HEK293 (cell line): ENCODE measurements around the gene OVCH1.

Source experiments
- CTCF ChIA-PET: fragments of 350-600 bp; formaldehyde crosslinking; extraction: SDS; loops from one replicate; lab custom pipeline; 2021; ENCODE audit warnings: antibody characterized with exemption; lab: Yijun Ruan, JAX
- POLR2A ChIA-PET: fragments of 300-600 bp; formaldehyde crosslinking; extraction: SDS; loops from one replicate; lab custom pipeline; 2020; ENCODE audit warnings: antibody characterized with exemption, inconsistent platforms; lab: Yijun Ruan, JAX
- H3K27ac ChIP-seq: fragments of 200-500 bp; sonication (Bioruptor generic); 2 replicates; pipeline ENCODE4 v1.5.1; 2014; ENCODE audit warnings: low read depth, low read length, control low read depth, inconsistent platforms; ENCODE audit errors: extremely low read depth
- H3K36me3 ChIP-seq, 2 experiments: fragments of 200-500 bp in 1 of 2; sonication (Bioruptor generic) in 1 of 2; 1 replicate in 1 of 2; 2 replicates in 1 of 2; pipeline ENCODE4 v1.5.1; 2014 to 2017; ENCODE audit warnings: inconsistent platforms in 2 of 2, low read length in 2 of 2; ENCODE audit not compliant: control insufficient read depth in 2 of 2, insufficient read depth in 1 of 2
- H3K4me1 ChIP-seq: fragments of 200-500 bp; sonication (Bioruptor generic); 2 replicates; pipeline ENCODE4 v1.5.1; 2014; ENCODE audit warnings: mild to moderate bottlenecking, low read length, inconsistent platforms; ENCODE audit not compliant: control insufficient read depth, insufficient read depth
- H3K4me3 ChIP-seq: 2 replicates; pipeline ENCODE4 v1.5.1; 2011; ENCODE audit warnings: low read depth, mild to moderate bottlenecking, control low read depth, low read length, moderate library complexity
- H3K9me3 ChIP-seq: fragments of 200-500 bp; sonication (Bioruptor generic); 2 replicates; pipeline ENCODE4 v1.5.1; 2014; ENCODE audit warnings: low read depth, low read length, inconsistent platforms; ENCODE audit not compliant: control insufficient read depth, insufficient read depth
- HOXC10 ChIP-seq: sonication (generic); formaldehyde crosslinking; IDR thresholded peaks from 2 replicates; pipeline ENCODE4 v1.8.1; 2023; ENCODE audit warnings: mild to moderate bottlenecking, missing genetic modification reagents
- HOXD13 ChIP-seq: sonication (generic); formaldehyde crosslinking; IDR thresholded peaks from 2 replicates; pipeline ENCODE4 v1.8.0; 2022; ENCODE audit warnings: missing genetic modification reagents, borderline replicate concordance
- KLF8 ChIP-seq: fragments of 450-650 bp; formaldehyde crosslinking; IDR thresholded peaks from 2 replicates; pipeline ENCODE4 v1.5.1; 2016; ENCODE audit warnings: missing biosample characterization, missing genetic modification characterization
- ZNF114 ChIP-seq: fragments of 450-650 bp; formaldehyde crosslinking; IDR thresholded peaks from 2 replicates; pipeline ENCODE4 v1.5.0; 2017; ENCODE audit warnings: missing biosample characterization, missing genetic modification characterization
- ZNF19 ChIP-seq: fragments of 450-650 bp; formaldehyde crosslinking; IDR thresholded peaks from 2 replicates; pipeline ENCODE4; 2016; ENCODE audit warnings: missing biosample characterization, missing genetic modification characterization, low read depth
- ZNF202 ChIP-seq: fragments of 450-650 bp; formaldehyde crosslinking; IDR thresholded peaks from 2 replicates; pipeline ENCODE4 v1.5.1; 2016; ENCODE audit warnings: missing biosample characterization, missing genetic modification characterization, borderline replicate concordance
- ZNF354C ChIP-seq: fragments of 450-650 bp; formaldehyde crosslinking; IDR thresholded peaks from 2 replicates; pipeline ENCODE4 v1.5.1; 2016; ENCODE audit warnings: missing biosample characterization, missing genetic modification characterization, low read depth, borderline replicate concordance
- ZNF571 ChIP-seq: fragments of 450-650 bp; formaldehyde crosslinking; IDR thresholded peaks from 2 replicates; pipeline ENCODE4 v1.5.0; 2017; ENCODE audit warnings: missing biosample characterization, missing genetic modification characterization
- ZNF626 ChIP-seq: fragments of 450-650 bp; sonication (Bioruptor Pico); formaldehyde crosslinking; IDR thresholded peaks from 2 replicates; pipeline ENCODE4 v1.5.1; 2018; ENCODE audit warnings: missing biosample characterization, missing genetic modification characterization, inconsistent platforms
- ZNF776 ChIP-seq: fragments of 450-650 bp; formaldehyde crosslinking; IDR thresholded peaks from 2 replicates; pipeline ENCODE4 v1.5.0; 2017; ENCODE audit warnings: missing biosample characterization, missing genetic modification characterization, borderline replicate concordance
- ZNF791 ChIP-seq: fragments of 450-650 bp; formaldehyde crosslinking; IDR thresholded peaks from 2 replicates; pipeline ENCODE4 v1.5.1; 2016; ENCODE audit warnings: missing biosample characterization, missing genetic modification characterization
- TF ChIP-seq, protein P1 (sequence below): fragments of 450-650 bp; formaldehyde crosslinking; IDR thresholded peaks from 2 replicates; pipeline ENCODE4; 2016; ENCODE audit warnings: missing biosample characterization, missing genetic modification characterization
- TF ChIP-seq, protein P2 (sequence below): fragments of 450-650 bp; formaldehyde crosslinking; IDR thresholded peaks from 2 replicates; pipeline ENCODE4 v1.5.1; 2017; ENCODE audit warnings: missing biosample characterization, missing genetic modification characterization
- TF ChIP-seq, protein P3 (sequence below): fragments of 450-650 bp; formaldehyde crosslinking; IDR thresholded peaks from 2 replicates; pipeline ENCODE4 v1.5.1; 2016; ENCODE audit warnings: missing biosample characterization, missing genetic modification characterization
- TF ChIP-seq, protein P4 (sequence below): fragments of 450-650 bp; formaldehyde crosslinking; IDR thresholded peaks from 2 replicates; pipeline ENCODE4 v1.5.0; 2017; ENCODE audit warnings: missing biosample characterization, missing genetic modification characterization, borderline replicate concordance
- TF ChIP-seq, protein P5 (sequence below): fragments of 450-650 bp; formaldehyde crosslinking; IDR thresholded peaks from 2 replicates; pipeline ENCODE4 v1.5.1; 2016; ENCODE audit warnings: missing biosample characterization, missing genetic modification characterization
- TF ChIP-seq, protein P6 (sequence below): sonication (generic); formaldehyde crosslinking; IDR thresholded peaks from 2 replicates; pipeline ENCODE4 v1.8.1; 2022; ENCODE audit warnings: mild to moderate bottlenecking, moderate library complexity, missing genetic modification reagents
- TF ChIP-seq, protein P7 (sequence below): fragments of 450-650 bp; IDR thresholded peaks from 2 replicates; pipeline ENCODE4 v1.5.1; 2018; ENCODE audit warnings: missing biosample characterization, mild to moderate bottlenecking, missing genetic modification characterization

OVCH1 gene

DNA sequence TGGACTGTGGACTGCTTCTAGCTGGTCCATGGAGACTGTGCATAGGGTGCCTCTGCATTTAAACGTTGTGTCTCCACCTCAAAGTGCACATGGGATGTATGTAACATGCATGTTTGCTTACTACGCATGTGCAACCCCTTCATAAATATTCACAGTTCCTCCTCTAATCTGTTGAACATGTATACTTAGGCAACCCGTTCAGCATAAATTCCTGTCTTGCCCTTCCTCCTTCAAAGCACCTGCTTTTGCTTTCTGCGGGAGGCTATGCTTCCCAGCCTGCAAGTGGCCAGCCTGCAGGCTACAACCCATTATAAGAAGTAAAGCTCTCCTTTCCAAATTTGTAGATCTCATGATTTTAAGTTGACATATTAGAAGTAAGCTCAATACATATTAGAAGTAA, 33.0 kb upstream of the OVCH1 start (continued):
- TF ChIP-seq, protein P1, sequence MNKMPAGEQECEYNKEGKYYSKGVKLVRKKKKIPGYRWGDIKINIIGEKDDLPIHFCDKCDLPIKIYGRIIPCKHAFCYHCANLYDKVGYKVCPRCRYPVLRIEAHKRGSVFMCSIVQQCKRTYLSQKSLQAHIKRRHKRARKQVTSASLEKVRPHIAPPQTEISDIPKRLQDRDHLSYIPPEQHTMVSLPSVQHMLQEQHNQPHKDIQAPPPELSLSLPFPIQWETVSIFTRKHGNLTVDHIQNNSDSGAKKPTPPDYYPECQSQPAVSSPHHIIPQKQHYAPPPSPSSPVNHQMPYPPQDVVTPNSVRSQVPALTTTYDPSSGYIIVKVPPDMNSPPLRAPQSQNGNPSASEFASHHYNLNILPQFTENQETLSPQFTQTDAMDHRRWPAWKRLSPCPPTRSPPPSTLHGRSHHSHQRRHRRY (tag by site-specific recombination) = no peak
- TF ChIP-seq ZNF354C (no peak), ZNF571 (no peak), HOXD13 (CRISPR knock-in tag) (no peak), ZNF114 (tag by site-specific recombination) (no peak), HOXC10 (CRISPR knock-in tag) (no peak)
- TF ChIP-seq, protein P2, sequence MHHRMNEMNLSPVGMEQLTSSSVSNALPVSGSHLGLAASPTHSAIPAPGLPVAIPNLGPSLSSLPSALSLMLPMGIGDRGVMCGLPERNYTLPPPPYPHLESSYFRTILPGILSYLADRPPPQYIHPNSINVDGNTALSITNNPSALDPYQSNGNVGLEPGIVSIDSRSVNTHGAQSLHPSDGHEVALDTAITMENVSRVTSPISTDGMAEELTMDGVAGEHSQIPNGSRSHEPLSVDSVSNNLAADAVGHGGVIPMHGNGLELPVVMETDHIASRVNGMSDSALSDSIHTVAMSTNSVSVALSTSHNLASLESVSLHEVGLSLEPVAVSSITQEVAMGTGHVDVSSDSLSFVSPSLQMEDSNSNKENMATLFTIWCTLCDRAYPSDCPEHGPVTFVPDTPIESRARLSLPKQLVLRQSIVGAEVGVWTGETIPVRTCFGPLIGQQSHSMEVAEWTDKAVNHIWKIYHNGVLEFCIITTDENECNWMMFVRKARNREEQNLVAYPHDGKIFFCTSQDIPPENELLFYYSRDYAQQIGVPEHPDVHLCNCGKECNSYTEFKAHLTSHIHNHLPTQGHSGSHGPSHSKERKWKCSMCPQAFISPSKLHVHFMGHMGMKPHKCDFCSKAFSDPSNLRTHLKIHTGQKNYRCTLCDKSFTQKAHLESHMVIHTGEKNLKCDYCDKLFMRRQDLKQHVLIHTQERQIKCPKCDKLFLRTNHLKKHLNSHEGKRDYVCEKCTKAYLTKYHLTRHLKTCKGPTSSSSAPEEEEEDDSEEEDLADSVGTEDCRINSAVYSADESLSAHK = no peak
- TF ChIP-seq, all 188 proteins: peak for 0

DNA sequence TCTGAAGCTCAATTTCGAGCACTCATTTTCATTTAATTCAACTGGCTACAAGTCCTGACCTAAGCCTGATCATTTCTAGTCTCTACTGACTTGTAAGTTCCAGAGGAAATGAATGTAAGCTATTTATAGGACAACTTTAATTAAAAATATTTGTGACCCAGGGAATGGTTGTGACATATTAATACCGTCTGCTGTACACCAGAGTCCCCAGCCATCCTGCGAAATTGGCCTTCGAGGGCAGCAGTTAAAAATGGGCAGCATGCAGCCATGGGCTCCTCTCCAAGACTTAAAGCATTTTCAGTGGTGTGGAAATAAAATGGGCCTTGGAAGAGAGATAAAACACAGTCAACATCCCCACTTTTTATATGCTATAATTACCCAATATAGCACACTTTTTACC, 30.7 kb upstream of the OVCH1 start:
- H3K4me1 ChIP-seq = no peaks in the 10 kb centered on the region
- H3K9me3 ChIP-seq = no peaks in the 10 kb centered on the region
- ChIA-PET POLR2A (no interaction called here), CTCF (interaction anchor here (2.8 kb wide), 1 partner anchor 9 kb away, joined by 13 read pairs; no protein-coding TSS in a partner anchor)
- H3K36me3 ChIP-seq = no peaks in the 10 kb centered on the region
- no peak overlapping the region for H3K4me3 ChIP-seq
- H3K27ac ChIP-seq = no peak overlapping the region
- TF ChIP-seq, protein P3, sequence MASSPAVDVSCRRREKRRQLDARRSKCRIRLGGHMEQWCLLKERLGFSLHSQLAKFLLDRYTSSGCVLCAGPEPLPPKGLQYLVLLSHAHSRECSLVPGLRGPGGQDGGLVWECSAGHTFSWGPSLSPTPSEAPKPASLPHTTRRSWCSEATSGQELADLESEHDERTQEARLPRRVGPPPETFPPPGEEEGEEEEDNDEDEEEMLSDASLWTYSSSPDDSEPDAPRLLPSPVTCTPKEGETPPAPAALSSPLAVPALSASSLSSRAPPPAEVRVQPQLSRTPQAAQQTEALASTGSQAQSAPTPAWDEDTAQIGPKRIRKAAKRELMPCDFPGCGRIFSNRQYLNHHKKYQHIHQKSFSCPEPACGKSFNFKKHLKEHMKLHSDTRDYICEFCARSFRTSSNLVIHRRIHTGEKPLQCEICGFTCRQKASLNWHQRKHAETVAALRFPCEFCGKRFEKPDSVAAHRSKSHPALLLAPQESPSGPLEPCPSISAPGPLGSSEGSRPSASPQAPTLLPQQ (tag by site-specific recombination) = no peak
- TF ChIP-seq KLF8 = no peak
- TF ChIP-seq, protein P4, sequence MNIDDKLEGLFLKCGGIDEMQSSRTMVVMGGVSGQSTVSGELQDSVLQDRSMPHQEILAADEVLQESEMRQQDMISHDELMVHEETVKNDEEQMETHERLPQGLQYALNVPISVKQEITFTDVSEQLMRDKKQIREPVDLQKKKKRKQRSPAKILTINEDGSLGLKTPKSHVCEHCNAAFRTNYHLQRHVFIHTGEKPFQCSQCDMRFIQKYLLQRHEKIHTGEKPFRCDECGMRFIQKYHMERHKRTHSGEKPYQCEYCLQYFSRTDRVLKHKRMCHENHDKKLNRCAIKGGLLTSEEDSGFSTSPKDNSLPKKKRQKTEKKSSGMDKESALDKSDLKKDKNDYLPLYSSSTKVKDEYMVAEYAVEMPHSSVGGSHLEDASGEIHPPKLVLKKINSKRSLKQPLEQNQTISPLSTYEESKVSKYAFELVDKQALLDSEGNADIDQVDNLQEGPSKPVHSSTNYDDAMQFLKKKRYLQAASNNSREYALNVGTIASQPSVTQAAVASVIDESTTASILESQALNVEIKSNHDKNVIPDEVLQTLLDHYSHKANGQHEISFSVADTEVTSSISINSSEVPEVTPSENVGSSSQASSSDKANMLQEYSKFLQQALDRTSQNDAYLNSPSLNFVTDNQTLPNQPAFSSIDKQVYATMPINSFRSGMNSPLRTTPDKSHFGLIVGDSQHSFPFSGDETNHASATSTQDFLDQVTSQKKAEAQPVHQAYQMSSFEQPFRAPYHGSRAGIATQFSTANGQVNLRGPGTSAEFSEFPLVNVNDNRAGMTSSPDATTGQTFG (tag by site-specific recombination) = no peak
- TF ChIP-seq, protein P5, sequence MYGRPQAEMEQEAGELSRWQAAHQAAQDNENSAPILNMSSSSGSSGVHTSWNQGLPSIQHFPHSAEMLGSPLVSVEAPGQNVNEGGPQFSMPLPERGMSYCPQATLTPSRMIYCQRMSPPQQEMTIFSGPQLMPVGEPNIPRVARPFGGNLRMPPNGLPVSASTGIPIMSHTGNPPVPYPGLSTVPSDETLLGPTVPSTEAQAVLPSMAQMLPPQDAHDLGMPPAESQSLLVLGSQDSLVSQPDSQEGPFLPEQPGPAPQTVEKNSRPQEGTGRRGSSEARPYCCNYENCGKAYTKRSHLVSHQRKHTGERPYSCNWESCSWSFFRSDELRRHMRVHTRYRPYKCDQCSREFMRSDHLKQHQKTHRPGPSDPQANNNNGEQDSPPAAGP (tag by site-specific recombination) = no peak
- no peak for TF ChIP-seq ZNF202
- TF ChIP-seq ZNF791 (tag by site-specific recombination) = no peak
- no peak for TF ChIP-seq ZNF19 (tag by site-specific recombination)
- no peak for TF ChIP-seq ZNF776 (tag by site-specific recombination)
- TF ChIP-seq, protein P6, sequence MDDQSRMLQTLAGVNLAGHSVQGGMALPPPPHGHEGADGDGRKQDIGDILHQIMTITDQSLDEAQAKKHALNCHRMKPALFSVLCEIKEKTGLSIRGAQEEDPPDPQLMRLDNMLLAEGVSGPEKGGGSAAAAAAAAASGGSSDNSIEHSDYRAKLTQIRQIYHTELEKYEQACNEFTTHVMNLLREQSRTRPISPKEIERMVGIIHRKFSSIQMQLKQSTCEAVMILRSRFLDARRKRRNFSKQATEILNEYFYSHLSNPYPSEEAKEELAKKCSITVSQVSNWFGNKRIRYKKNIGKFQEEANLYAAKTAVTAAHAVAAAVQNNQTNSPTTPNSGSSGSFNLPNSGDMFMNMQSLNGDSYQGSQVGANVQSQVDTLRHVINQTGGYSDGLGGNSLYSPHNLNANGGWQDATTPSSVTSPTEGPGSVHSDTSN (CRISPR knock-in tag) = no peak
- no peak for TF ChIP-seq ZNF626 (tag by site-specific recombination)
- TF ChIP-seq, protein P7, sequence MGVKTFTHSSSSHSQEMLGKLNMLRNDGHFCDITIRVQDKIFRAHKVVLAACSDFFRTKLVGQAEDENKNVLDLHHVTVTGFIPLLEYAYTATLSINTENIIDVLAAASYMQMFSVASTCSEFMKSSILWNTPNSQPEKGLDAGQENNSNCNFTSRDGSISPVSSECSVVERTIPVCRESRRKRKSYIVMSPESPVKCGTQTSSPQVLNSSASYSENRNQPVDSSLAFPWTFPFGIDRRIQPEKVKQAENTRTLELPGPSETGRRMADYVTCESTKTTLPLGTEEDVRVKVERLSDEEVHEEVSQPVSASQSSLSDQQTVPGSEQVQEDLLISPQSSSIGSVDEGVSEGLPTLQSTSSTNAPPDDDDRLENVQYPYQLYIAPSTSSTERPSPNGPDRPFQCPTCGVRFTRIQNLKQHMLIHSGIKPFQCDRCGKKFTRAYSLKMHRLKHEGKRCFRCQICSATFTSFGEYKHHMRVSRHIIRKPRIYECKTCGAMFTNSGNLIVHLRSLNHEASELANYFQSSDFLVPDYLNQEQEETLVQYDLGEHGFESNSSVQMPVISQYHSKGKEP = no peak
